CD14-positive monocyte (primary cell): Measurements from ENCODE around the gene XPR1. TPM values are rescaled to one million over a fixed set of nuclear protein-coding genes. Genes with fewer than 3 reads are reported as not detected.
A peak's percentile ranks its signal among the peaks of the same experiment; 100 is the strongest.

Experiments
- DNase-seq, 3 donors: peaks; one replicate each; pipeline ENCODE4 v3.0.0-alpha.2; 2011 to 2022
- H2AFZ ChIP-seq: 2 replicates; pipeline ENCODE4 v1.6.0; 2012; ENCODE audit warnings: mild to moderate bottlenecking, low read depth, low read length, inconsistent platforms; ENCODE audit not compliant: insufficient read depth, poor library complexity, severe bottlenecking
- H3K27ac ChIP-seq, 2 donors: 1 replicate in 1 of 2; 2 replicates in 1 of 2; pipeline ENCODE4 v1.5.1; 2012 to 2013; ENCODE audit warnings: low read length in 2 of 2, control low read depth in 1 of 2, inconsistent platforms in 1 of 2, low read depth in 1 of 2, mild to moderate bottlenecking in 1 of 2
- H3K27me3 ChIP-seq, 2 donors: one replicate each; pipeline versions ENCODE4 v1.6.0 to v1.6.1; 2011 to 2013; ENCODE audit warnings: low read length in 2 of 2; ENCODE audit not compliant: control insufficient read depth in 2 of 2, insufficient read depth in 2 of 2
- H3K36me3 ChIP-seq, 2 donors: replicated peaks in 1 of 2; 1 replicate in 1 of 2; 2 replicates in 1 of 2; pipeline versions ENCODE4 v1.5.1 to v1.6.1; 2012 to 2013; ENCODE audit warnings: low read length in 2 of 2, control low read depth in 1 of 2, inconsistent platforms in 1 of 2, mild to moderate bottlenecking in 1 of 2; ENCODE audit not compliant: insufficient read depth in 2 of 2, control insufficient read depth in 1 of 2
- H3K4me1 ChIP-seq, 2 donors: 1 replicate in 1 of 2; 2 replicates in 1 of 2; pipeline versions ENCODE4 v1.5.1 to v1.6.1; 2012 to 2013; ENCODE audit warnings: low read length in 2 of 2, control low read depth in 1 of 2, inconsistent platforms in 1 of 2, mild to moderate bottlenecking in 1 of 2, moderate library complexity in 1 of 2; ENCODE audit not compliant: insufficient read depth in 2 of 2, control insufficient read depth in 1 of 2
- H3K4me2 ChIP-seq: replicated peaks from 2 replicates; pipeline ENCODE3; 2012; ENCODE audit warnings: low read length, moderate library complexity, mild to moderate bottlenecking; ENCODE audit not compliant: poor library complexity, severe bottlenecking; ENCODE audit errors: extremely low read depth
- H3K4me3 ChIP-seq, 3 experiments: fragments of 200-600 bp in 1 of 3; sonication (generic) in 1 of 3; replicated peaks in 1 of 3; 1 replicate in 2 of 3; 2 replicates in 1 of 3; pipeline ENCODE4 v1.5.1; 2011 to 2013; ENCODE audit warnings: low read length in 3 of 3, mild to moderate bottlenecking in 3 of 3, control low read depth in 2 of 3, low read depth in 2 of 3, inconsistent platforms in 1 of 3, moderate library complexity in 1 of 3
- H3K79me2 ChIP-seq: 2 replicates; pipeline ENCODE4 v1.6.0; 2012; ENCODE audit warnings: mild to moderate bottlenecking, control low read depth, inconsistent platforms, low read length, moderate library complexity; ENCODE audit not compliant: insufficient read depth
- H3K9ac ChIP-seq: 2 replicates; pipeline ENCODE4 v1.6.0; 2017; ENCODE audit warnings: low read length, mild to moderate bottlenecking; ENCODE audit not compliant: insufficient read depth, poor library complexity, severe bottlenecking
- H3K9me3 ChIP-seq, 2 donors: replicated peaks in 1 of 2; 1 replicate in 1 of 2; 2 replicates in 1 of 2; pipeline versions ENCODE4 v1.5.1 to v1.6.1; 2012 to 2013; ENCODE audit warnings: low read length in 2 of 2, control low read depth in 1 of 2; ENCODE audit not compliant: control insufficient read depth in 1 of 2, insufficient read depth in 1 of 2
- H4K20me1 ChIP-seq: 2 replicates; pipeline ENCODE4 v1.6.0; 2012; ENCODE audit warnings: mild to moderate bottlenecking, low read length, control low read depth, moderate library complexity; ENCODE audit not compliant: insufficient read depth
- H3K27ac Mint-ChIP-seq, 7 donors: one replicate each; pipeline ENCODE4 v1.8.0; 2020; ENCODE audit warnings: mild to moderate bottlenecking in 7 of 7, mixed read lengths in 7 of 7, moderate library complexity in 6 of 7, inconsistent platforms in 2 of 7
- H3K27me3 Mint-ChIP-seq, 3 donors: one replicate each; pipeline ENCODE4 v1.8.0; 2021 to 2022; ENCODE audit warnings: low read depth in 3 of 3, mild to moderate bottlenecking in 3 of 3, mixed read lengths in 3 of 3, moderate library complexity in 3 of 3, inconsistent platforms in 1 of 3
- H3K36me3 Mint-ChIP-seq, 2 donors: one replicate each; pipeline ENCODE4 v1.8.0; 2020; ENCODE audit warnings: mixed read lengths in 2 of 2, inconsistent platforms in 1 of 2, mild to moderate bottlenecking in 1 of 2
- H3K4me1 Mint-ChIP-seq: one replicate; pipeline ENCODE4 v1.8.0; 2020; ENCODE audit warnings: mild to moderate bottlenecking, mixed read lengths
- H3K4me3 Mint-ChIP-seq, 2 donors: one replicate each; pipeline ENCODE4 v1.8.0; 2020; ENCODE audit warnings: mild to moderate bottlenecking in 2 of 2, mixed read lengths in 2 of 2, moderate library complexity in 1 of 2
- H3K9me3 Mint-ChIP-seq, 7 donors: one replicate each; pipeline ENCODE4 v1.8.0; 2020 to 2022; ENCODE audit warnings: mixed read lengths in 7 of 7, mild to moderate bottlenecking in 6 of 7, moderate library complexity in 6 of 7, inconsistent platforms in 2 of 7
- WGBS: methylation state at CpG from one replicate; pipeline ENCODE4 v1.1.5; 2013; ENCODE audit warnings: missing lambda C conversion rate; ENCODE audit not compliant: insufficient coverage; 5-methylcytosine and 5-hydroxymethylcytosine counted together
- intact Hi-C, 2 donors: fragments of 100-400 bp; cut with micrococcal nuclease; formaldehyde crosslinking; loops; one replicate each; pipeline versions ENCODE4 v1.15.0 to v1.15.1; 2023
- polyA plus RNA-seq, 3 donors: library from polyadenylated mRNA; depleted of rRNA in 1 of 3; unstranded in 2 of 3; stranded (reverse) in 1 of 3; fragments of 300-500 nt in 2 of 3; fragments of >200 nt in 1 of 3; fragmentation: Illumina TruSeq in 2 of 3; gene quantifications; 1 replicate in 2 of 3; 2 replicates in 1 of 3; pipeline ENCODE4 v1.2.3, GENCODE V29; 2012 to 2021
- TF ChIP-seq, protein P1 (sequence below): fragments of 200-600 bp; IDR thresholded peaks from one replicate; pipeline ENCODE4 v1.8.0; 2022; ENCODE audit warnings: antibody characterized with exemption, mild to moderate bottlenecking

The XPR1 gene
- polyA plus RNA-seq, 3 donors = 4.7 to 12.5 (median 8.7) TPM

DNA sequence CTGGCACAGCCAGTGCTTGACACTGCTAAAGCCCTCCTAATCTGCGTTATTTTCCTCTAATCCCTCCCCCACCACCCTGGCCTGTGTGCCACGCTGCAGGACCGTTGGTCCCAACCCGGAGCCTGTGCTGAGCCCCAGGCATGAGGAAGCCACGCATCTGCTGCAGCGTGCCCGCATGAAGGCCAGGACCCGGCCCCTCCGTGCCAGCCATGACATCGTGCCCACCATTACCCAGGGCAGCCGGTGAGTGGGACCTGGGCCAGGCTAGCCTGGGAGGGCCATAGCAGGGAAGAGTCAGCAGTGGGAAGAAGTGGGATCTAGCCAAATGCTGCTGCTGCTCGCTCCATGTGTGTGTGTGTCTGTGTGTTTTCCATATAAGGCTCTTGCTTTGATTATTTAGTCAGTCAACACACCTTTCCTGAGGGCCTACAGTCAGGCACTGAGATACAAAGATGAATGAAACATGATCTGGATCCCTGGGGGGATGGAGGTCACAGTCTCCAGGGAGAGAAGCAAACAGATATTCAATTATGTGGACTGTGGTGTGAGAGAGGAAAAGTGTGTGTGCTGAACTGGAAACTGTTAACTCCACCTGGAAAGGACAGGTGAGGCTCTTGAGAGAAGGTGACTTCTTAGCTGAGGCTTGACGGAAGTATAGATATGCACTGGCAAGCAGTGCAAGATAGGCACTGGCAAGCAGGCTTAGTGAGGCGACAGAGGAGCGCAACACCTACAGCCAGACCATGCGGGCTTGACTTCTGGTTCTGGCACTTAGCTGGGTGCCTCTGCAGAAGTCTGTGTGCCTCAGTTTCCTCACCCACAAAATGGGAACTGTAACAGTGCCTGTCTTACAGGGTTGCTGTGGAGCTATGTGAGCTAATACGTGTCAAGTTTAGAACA is 296.8 kb downstream of the XPR1 start:
- H3K36me3 ChIP-seq = no peaks in the 10 kb centered on the region
- H3K27ac ChIP-seq = no peak overlapping the region
- no peak for DNase-seq
- Mint-ChIP-seq H3K27ac (no peak overlapping the region), H3K9me3 (no peaks in the 10 kb centered on the region), H3K27me3 (peaks cover 3 to 7% (median 4%) of the 10 kb centered on the region in 3 donors), H3K4me1 (peaks cover 17% of the 10 kb centered on the region), H3K36me3 (no peaks in the 10 kb centered on the region), H3K4me3 (no peak overlapping the region)
- peaks cover 0 to 8% of the 10 kb centered on the region in 2 donors for H3K4me1 ChIP-seq
- H3K9ac ChIP-seq = no peak overlapping the region
- H3K4me3 ChIP-seq = no peak overlapping the region
- intact Hi-C loops = no loop called here
- no peak overlapping the region for H3K4me2 ChIP-seq
- H2AFZ ChIP-seq = no peak overlapping the region
- no peaks in the 10 kb centered on the region for H4K20me1 ChIP-seq
- 94% methylated on average over 14 of the region's 17 CpGs for WGBS
- H3K9me3 ChIP-seq = no peaks in the 10 kb centered on the region
- no peaks in the 10 kb centered on the region for H3K79me2 ChIP-seq
- no peaks in the 10 kb centered on the region for H3K27me3 ChIP-seq
- TF ChIP-seq, protein P1, sequence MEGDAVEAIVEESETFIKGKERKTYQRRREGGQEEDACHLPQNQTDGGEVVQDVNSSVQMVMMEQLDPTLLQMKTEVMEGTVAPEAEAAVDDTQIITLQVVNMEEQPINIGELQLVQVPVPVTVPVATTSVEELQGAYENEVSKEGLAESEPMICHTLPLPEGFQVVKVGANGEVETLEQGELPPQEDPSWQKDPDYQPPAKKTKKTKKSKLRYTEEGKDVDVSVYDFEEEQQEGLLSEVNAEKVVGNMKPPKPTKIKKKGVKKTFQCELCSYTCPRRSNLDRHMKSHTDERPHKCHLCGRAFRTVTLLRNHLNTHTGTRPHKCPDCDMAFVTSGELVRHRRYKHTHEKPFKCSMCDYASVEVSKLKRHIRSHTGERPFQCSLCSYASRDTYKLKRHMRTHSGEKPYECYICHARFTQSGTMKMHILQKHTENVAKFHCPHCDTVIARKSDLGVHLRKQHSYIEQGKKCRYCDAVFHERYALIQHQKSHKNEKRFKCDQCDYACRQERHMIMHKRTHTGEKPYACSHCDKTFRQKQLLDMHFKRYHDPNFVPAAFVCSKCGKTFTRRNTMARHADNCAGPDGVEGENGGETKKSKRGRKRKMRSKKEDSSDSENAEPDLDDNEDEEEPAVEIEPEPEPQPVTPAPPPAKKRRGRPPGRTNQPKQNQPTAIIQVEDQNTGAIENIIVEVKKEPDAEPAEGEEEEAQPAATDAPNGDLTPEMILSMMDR = no peak

- no peak overlapping the region for H3K4me2 ChIP-seq
- no peaks in the 10 kb centered on the region for H3K27me3 ChIP-seq
- peaks cover 2 to 11% of the 10 kb centered on the region in 2 donors for H3K4me1 ChIP-seq
- no peaks in the 10 kb centered on the region for H3K36me3 ChIP-seq
- H3K9me3 ChIP-seq = no peaks in the 10 kb centered on the region
- no peak overlapping the region for H3K9ac ChIP-seq
- DNase-seq = no peak
- no peak overlapping the region for H2AFZ ChIP-seq
- intact Hi-C loops = no loop called here
- TF ChIP-seq, protein P1 = no peak
- H3K27ac ChIP-seq = no peak overlapping the region
- Mint-ChIP-seq H3K4me1 (peaks cover 20% of the 10 kb centered on the region), H3K36me3 (no peaks in the 10 kb centered on the region), H3K27ac (peak overlapping the region in 1 of 7 donors; percentile 36), H3K4me3 (no peak overlapping the region), H3K9me3 (no peaks in the 10 kb centered on the region), H3K27me3 (peaks cover 0 to 4% (median 4%) of the 10 kb centered on the region in 3 donors)
- no peaks in the 10 kb centered on the region for H4K20me1 ChIP-seq
- no peak overlapping the region for H3K4me3 ChIP-seq
- no peaks in the 10 kb centered on the region for H3K79me2 ChIP-seq
- WGBS = 100% methylated on average over 2 of the region's 3 CpGs
Observed at GRCh38 chr1:180929389-180929788, 297.6 kb downstream of the XPR1 start.
